Natural killer cell (primary cell): ENCODE measurements around the gene HLF. TPM values are rescaled to one million over a fixed set of nuclear protein-coding genes. Genes with fewer than 3 reads are reported as not detected.

ENCODE experiments used
- ATAC-seq, 3 donors: fragments of 150-1000 bp in 2 of 3; fragments of 200-7000 bp in 1 of 3; cut with Tn5 transposase; 1 replicate in 1 of 3; 2 replicates in 2 of 3; pipeline ENCODE4 v1.10.0; 2021; ENCODE audit warnings: mild to moderate bottlenecking in 2 of 3, moderate library complexity in 2 of 3
- DNase-seq, 2 donors: peaks; one replicate each; pipeline versions ENCODE4 v3.0.0 to v3.0.0-alpha.2; 2013 to 2021; ENCODE audit warnings: mixed read lengths in 1 of 2
- H3K27ac ChIP-seq: one replicate; pipeline ENCODE4 v1.5.1; 2013; ENCODE audit warnings: mild to moderate bottlenecking, low read length
- H3K27me3 ChIP-seq: one replicate; pipeline ENCODE4 v1.6.1; 2013; ENCODE audit warnings: low read length; ENCODE audit not compliant: control insufficient read depth, insufficient read depth
- H3K36me3 ChIP-seq: one replicate; pipeline ENCODE4 v1.6.1; 2013; ENCODE audit warnings: low read length; ENCODE audit not compliant: control insufficient read depth, insufficient read depth
- H3K4me1 ChIP-seq: one replicate; pipeline ENCODE4 v1.6.1; 2013; ENCODE audit warnings: low read length; ENCODE audit not compliant: control insufficient read depth, insufficient read depth
- H3K4me3 ChIP-seq: one replicate; pipeline ENCODE4 v1.5.1; 2013; ENCODE audit warnings: low read length
- H3K9me3 ChIP-seq: one replicate; pipeline ENCODE4 v1.6.1; 2013; ENCODE audit warnings: low read length; ENCODE audit not compliant: control insufficient read depth, insufficient read depth
- H3K27ac Mint-ChIP-seq, 2 donors: one replicate each; pipeline ENCODE4 v1.8.0; 2022; ENCODE audit warnings: mild to moderate bottlenecking in 2 of 2, mixed read lengths in 2 of 2, moderate library complexity in 1 of 2
- H3K27me3 Mint-ChIP-seq, 2 donors: one replicate each; pipeline ENCODE4 v1.8.0; 2022; ENCODE audit warnings: low read depth in 2 of 2, mixed read lengths in 2 of 2
- H3K36me3 Mint-ChIP-seq: one replicate; pipeline ENCODE4 v1.8.0; 2022; ENCODE audit warnings: mixed read lengths
- H3K4me1 Mint-ChIP-seq, 2 donors: one replicate each; pipeline ENCODE4 v1.8.0; 2022; ENCODE audit warnings: mixed read lengths in 2 of 2
- H3K4me3 Mint-ChIP-seq: one replicate; pipeline ENCODE4 v1.8.0; 2022; ENCODE audit warnings: mild to moderate bottlenecking, moderate library complexity, mixed read lengths
- H3K9me3 Mint-ChIP-seq, 2 donors: one replicate each; pipeline ENCODE4 v1.8.0; 2022; ENCODE audit warnings: mixed read lengths in 2 of 2
- WGBS: methylation state at CpG from one replicate; pipeline ENCODE4 v1.1.7; 2013; ENCODE audit warnings: missing lambda C conversion rate; ENCODE audit not compliant: insufficient coverage; 5-methylcytosine and 5-hydroxymethylcytosine counted together
- intact Hi-C: fragments of 100-400 bp; cut with micrococcal nuclease; formaldehyde crosslinking; loops from one replicate; pipeline ENCODE4 v1.14.2; 2022
- total RNA-seq, 4 donors: library from RNA; stranded (reverse); fragments of 120-200 nt in 1 of 4; gene quantifications; one replicate each; pipeline versions ENCODE4 v1.2.3 to v1.2.4, GENCODE V29; 2013 to 2022
- TF ChIP-seq, protein P1 (sequence below): fragments of 200-600 bp; IDR thresholded peaks from one replicate; pipeline ENCODE4 v1.8.0; 2022; ENCODE audit warnings: antibody characterized with exemption

The HLF gene
- total RNA-seq, 3 donors from 2014 or later (not counting 1 experiment from before 2014, with no cell fraction given), result 0.14 to 0.59 (median 0.15) TPM

DNA sequence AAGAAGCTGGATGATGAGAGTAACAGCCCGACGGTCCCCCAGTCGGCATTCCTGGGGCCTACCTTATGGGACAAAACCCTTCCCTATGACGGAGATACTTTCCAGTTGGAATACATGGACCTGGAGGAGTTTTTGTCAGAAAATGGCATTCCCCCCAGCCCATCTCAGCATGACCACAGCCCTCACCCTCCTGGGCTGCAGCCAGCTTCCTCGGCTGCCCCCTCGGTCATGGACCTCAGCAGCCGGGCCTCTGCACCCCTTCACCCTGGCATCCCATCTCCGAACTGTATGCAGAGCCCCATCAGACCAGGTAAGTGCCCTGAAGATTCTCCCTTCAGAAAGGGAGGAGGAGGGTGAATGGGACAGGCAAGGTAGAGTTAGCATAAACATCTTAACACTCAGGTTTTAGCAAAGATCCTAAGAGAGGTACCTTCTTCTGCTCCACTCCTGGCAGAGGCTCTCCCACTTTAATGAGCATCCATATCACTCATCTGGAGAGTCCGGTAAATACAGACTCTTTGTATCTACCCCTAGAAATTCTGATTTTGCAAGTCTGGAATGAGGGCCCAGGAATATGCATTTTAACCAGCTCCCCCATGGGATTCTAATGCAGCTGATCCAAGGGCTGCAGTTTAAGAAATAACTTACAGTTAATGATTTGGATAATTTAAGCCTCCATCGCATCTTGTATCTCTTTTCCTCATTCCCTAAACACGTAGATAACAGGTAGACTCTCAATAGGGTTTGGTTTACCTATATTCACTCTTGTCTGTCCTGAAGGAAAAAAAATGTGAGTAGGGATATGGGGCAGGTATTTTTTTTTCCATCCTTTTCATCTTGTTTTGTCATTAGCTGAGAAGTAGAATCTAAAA lies 3.3 kb downstream of the HLF start:
- intact Hi-C loops, result loop anchor here (2.0 kb wide), 1 partner anchor 29 kb away; no protein-coding TSS in a partner anchor
- H3K4me1 ChIP-seq, result peaks cover 25% of the 10 kb centered on the region
- no peaks in the 10 kb centered on the region for H3K36me3 ChIP-seq
- peaks cover 30% of the 10 kb centered on the region for H3K27me3 ChIP-seq
- H3K4me1 Mint-ChIP-seq, result peaks cover 15 to 24% of the 10 kb centered on the region in 2 donors
- no peak overlapping the region for H3K4me3 Mint-ChIP-seq
- TF ChIP-seq, protein P1, sequence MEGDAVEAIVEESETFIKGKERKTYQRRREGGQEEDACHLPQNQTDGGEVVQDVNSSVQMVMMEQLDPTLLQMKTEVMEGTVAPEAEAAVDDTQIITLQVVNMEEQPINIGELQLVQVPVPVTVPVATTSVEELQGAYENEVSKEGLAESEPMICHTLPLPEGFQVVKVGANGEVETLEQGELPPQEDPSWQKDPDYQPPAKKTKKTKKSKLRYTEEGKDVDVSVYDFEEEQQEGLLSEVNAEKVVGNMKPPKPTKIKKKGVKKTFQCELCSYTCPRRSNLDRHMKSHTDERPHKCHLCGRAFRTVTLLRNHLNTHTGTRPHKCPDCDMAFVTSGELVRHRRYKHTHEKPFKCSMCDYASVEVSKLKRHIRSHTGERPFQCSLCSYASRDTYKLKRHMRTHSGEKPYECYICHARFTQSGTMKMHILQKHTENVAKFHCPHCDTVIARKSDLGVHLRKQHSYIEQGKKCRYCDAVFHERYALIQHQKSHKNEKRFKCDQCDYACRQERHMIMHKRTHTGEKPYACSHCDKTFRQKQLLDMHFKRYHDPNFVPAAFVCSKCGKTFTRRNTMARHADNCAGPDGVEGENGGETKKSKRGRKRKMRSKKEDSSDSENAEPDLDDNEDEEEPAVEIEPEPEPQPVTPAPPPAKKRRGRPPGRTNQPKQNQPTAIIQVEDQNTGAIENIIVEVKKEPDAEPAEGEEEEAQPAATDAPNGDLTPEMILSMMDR, result no peak
- DNase-seq (no peak), ATAC-seq (no peak)
- no peaks in the 10 kb centered on the region for H3K36me3 Mint-ChIP-seq
- no peaks in the 10 kb centered on the region for H3K9me3 Mint-ChIP-seq
- H3K27me3 Mint-ChIP-seq, result peaks cover 43 to 69% of the 10 kb centered on the region in 2 donors
- no peaks in the 10 kb centered on the region for H3K9me3 ChIP-seq
- H3K4me3 ChIP-seq, result no peak overlapping the region
- 78% methylated on average over 7 of the region's 11 CpGs for WGBS
- no peak overlapping the region for H3K27ac Mint-ChIP-seq
- no peak overlapping the region for H3K27ac ChIP-seq

DNA sequence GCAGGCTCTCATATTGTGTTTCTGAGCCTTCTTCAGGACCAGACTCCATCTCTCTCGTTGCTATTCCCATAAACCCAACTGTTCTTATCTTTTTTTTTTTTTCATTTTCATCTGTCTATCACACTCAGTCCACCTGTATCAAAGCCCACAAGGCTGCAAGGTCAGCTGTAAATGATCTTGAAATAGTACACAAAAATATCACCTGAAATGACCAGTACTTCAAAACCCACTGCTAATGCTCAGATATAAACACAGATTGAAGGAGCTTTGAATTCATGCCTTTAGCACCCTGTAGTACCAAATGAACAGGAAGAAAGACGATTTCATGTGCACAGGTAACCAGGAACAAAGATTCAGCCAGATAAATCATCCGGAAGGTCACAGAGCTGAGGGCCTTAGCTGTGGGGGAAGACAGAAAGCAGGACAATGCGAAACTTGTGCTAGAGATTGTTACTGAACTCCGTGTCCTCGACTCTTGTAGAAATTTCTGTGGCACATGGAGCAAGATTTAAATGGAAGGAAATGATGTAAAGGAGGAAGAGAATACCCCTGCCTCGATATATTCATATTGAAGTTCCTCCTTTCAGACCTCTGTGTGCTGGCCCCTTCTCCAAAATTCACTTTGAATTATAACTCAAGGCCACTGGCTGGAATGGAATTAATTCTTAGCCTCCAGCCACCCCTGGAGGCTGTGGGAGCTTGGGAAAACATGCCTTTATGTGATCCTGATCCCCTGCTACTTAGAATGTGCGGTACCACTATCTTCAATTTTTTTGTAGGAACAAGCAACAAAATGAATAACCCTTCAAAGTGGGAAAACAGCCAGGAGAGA lies 4.1 kb downstream of the HLF start:
- H3K27me3 Mint-ChIP-seq, result peaks cover 42 to 69% of the 10 kb centered on the region in 2 donors
- ATAC-seq (no peak), DNase-seq (no peak)
- H3K36me3 ChIP-seq, result no peaks in the 10 kb centered on the region
- H3K9me3 Mint-ChIP-seq, result no peaks in the 10 kb centered on the region
- 58% methylated on average over 7 of the region's 8 CpGs for WGBS
- intact Hi-C loops, result no loop called here
- no peaks in the 10 kb centered on the region for H3K9me3 ChIP-seq
- no peaks in the 10 kb centered on the region for H3K36me3 Mint-ChIP-seq
- H3K27ac ChIP-seq, result no peak overlapping the region
- TF ChIP-seq, protein P1, result no peak
- no peak overlapping the region for H3K27ac Mint-ChIP-seq
- H3K4me3 Mint-ChIP-seq, result no peak overlapping the region
- H3K4me1 ChIP-seq, result peaks cover 18% of the 10 kb centered on the region
- H3K4me3 ChIP-seq, result no peak overlapping the region
- peaks cover 8 to 17% of the 10 kb centered on the region in 2 donors for H3K4me1 Mint-ChIP-seq
- peaks cover 29% of the 10 kb centered on the region for H3K27me3 ChIP-seq

DNA sequence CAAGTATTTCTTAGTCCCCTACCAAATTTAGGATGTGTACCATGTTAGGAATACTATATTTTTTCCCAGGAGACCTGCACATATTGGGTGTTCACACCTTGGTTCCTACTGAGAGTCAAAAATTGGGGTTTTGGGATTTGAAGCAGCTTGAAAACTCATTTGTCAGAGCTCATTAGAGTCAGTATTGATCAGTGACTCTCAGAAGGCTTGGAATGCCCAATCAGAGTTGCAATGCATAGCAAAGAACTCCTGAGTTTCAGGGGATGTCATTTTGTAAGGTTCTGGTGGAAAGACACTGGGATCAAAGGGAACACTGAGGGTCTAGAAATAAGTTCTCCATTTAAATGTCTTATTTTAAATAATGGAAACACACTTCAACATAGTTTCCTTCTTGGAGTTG lies 5.1 kb downstream of the HLF start:
- Mint-ChIP-seq H3K36me3 (no peaks in the 10 kb centered on the region), H3K9me3 (no peaks in the 10 kb centered on the region), H3K27ac (no peak overlapping the region), H3K4me3 (no peak overlapping the region), H3K27me3 (peaks cover 42 to 78% of the 10 kb centered on the region in 2 donors), H3K4me1 (peaks cover 0 to 8% of the 10 kb centered on the region in 2 donors)
- ATAC-seq, result no peak
- Histone ChIP-seq H3K27me3 (peaks cover 24% of the 10 kb centered on the region), H3K9me3 (no peaks in the 10 kb centered on the region), H3K36me3 (no peaks in the 10 kb centered on the region), H3K27ac (no peak overlapping the region), H3K4me3 (no peak overlapping the region), H3K4me1 (peaks cover 10% of the 10 kb centered on the region)
- TF ChIP-seq, protein P1, result no peak
- intact Hi-C loops, result no loop called here
- no peak for DNase-seq
